ENCODE results near the gene SLC26A8.

DNA sequence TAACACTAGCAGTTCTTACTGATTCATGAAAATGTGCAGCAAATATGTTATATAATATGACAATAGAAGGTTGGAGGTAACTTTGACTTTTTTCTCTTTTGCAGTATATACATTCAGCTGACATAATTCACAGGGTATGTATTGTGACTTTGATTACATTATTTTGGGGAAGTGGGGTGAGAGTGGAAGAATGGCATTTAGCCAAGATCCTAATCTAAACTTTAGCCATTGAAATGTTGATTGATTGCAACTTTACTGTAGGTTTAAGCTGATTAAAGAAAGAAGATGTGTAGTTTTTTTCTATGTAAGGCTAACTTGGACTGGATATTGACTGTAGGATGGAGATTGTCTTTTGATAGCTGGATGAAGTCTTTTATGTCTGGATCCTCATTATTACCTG, 49.1 kb upstream of the SLC26A8 start:
- TF ChIP-seq, protein P1, sequence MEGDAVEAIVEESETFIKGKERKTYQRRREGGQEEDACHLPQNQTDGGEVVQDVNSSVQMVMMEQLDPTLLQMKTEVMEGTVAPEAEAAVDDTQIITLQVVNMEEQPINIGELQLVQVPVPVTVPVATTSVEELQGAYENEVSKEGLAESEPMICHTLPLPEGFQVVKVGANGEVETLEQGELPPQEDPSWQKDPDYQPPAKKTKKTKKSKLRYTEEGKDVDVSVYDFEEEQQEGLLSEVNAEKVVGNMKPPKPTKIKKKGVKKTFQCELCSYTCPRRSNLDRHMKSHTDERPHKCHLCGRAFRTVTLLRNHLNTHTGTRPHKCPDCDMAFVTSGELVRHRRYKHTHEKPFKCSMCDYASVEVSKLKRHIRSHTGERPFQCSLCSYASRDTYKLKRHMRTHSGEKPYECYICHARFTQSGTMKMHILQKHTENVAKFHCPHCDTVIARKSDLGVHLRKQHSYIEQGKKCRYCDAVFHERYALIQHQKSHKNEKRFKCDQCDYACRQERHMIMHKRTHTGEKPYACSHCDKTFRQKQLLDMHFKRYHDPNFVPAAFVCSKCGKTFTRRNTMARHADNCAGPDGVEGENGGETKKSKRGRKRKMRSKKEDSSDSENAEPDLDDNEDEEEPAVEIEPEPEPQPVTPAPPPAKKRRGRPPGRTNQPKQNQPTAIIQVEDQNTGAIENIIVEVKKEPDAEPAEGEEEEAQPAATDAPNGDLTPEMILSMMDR (conservative IDR thresholded peaks at IDR 0.05), result no peak
- TF ChIP-seq EZH2 (IDR thresholded peaks at IDR 0.05; ENCODE audit: low read depth), result no peak
